ENCODE results near the gene AMDHD2. TPM values are rescaled to one million over a fixed set of nuclear protein-coding genes. Genes with fewer than 3 reads are reported as not detected.

The AMDHD2 gene
- total and polyA plus RNA-seq, 4 donors, result 7.5 to 25.3 (median 15.7) TPM

GRCh38 chr16:2482249-2482648, 37.9 kb upstream of the AMDHD2 start (continued):
- TF ChIP-seq, protein P1, sequence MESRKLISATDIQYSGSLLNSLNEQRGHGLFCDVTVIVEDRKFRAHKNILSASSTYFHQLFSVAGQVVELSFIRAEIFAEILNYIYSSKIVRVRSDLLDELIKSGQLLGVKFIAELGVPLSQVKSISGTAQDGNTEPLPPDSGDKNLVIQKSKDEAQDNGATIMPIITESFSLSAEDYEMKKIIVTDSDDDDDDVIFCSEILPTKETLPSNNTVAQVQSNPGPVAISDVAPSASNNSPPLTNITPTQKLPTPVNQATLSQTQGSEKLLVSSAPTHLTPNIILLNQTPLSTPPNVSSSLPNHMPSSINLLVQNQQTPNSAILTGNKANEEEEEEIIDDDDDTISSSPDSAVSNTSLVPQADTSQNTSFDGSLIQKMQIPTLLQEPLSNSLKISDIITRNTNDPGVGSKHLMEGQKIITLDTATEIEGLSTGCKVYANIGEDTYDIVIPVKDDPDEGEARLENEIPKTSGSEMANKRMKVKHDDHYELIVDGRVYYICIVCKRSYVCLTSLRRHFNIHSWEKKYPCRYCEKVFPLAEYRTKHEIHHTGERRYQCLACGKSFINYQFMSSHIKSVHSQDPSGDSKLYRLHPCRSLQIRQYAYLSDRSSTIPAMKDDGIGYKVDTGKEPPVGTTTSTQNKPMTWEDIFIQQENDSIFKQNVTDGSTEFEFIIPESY (IDR thresholded peaks at IDR 0.05), result no peak
- no peak for TF ChIP-seq HNF4G (IDR thresholded peaks at IDR 0.05)
- TF ChIP-seq NR2F2 (IDR thresholded peaks at IDR 0.05), result no peak
- TF ChIP-seq HNF4A (conservative IDR thresholded peaks at IDR 0.05), result no peak
- TF ChIP-seq JUND (IDR thresholded peaks at IDR 0.05), result no peak
- TF ChIP-seq FOXA2 (IDR thresholded peaks at IDR 0.05), result no peak
- TF ChIP-seq YY1 (IDR thresholded peaks at IDR 0.05), result no peak
- no peak for TF ChIP-seq EGR1 (IDR thresholded peaks at IDR 0.05; ENCODE audit: low read depth in 2 of 2)

- peaks cover 20 to 52% (median 31%) of the 10 kb centered on the region in 4 donors for H3K4me1 ChIP-seq (ENCODE audit: control insufficient read depth in 4 of 4, insufficient read depth in 4 of 4, low read length in 3 of 4)
- no peaks in the 10 kb centered on the region for H3K27me3 ChIP-seq (ENCODE audit: control insufficient read depth in 4 of 4, insufficient read depth in 4 of 4, low read length in 3 of 4)
- no peak overlapping the region for H3K4me3 ChIP-seq (ENCODE audit: low read depth in 1 of 3, low read length in 3 of 3)
- TF ChIP-seq REST (IDR thresholded peaks at IDR 0.05) (no peak), NR2F2 (IDR thresholded peaks at IDR 0.05) (no peak), GABPA (IDR thresholded peaks at IDR 0.05 in 1 of 2, conservative IDR thresholded peaks at IDR 0.05 in 1 of 2) (no peak), HNF4G (IDR thresholded peaks at IDR 0.05) (no peak), FOXA1 (IDR thresholded peaks at IDR 0.05) (no peak), ATF3 (IDR thresholded peaks at IDR 0.05) (no peak), RXRA (IDR thresholded peaks at IDR 0.05) (no peak), TAF1 (conservative IDR thresholded peaks at IDR 0.05) (no peak), FOXA2 (IDR thresholded peaks at IDR 0.05) (no peak), HNF4A (conservative IDR thresholded peaks at IDR 0.05) (no peak), JUND (IDR thresholded peaks at IDR 0.05) (no peak), YY1 (IDR thresholded peaks at IDR 0.05) (no peak), SP1 (IDR thresholded peaks at IDR 0.05) (no peak)
- TF ChIP-seq, protein P2, sequence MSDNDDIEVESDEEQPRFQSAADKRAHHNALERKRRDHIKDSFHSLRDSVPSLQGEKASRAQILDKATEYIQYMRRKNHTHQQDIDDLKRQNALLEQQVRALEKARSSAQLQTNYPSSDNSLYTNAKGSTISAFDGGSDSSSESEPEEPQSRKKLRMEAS (IDR thresholded peaks at IDR 0.05), result no peak
- H3K27ac ChIP-seq (ENCODE audit: low read depth in 1 of 2, low read length in 2 of 2), result no peak overlapping the region
- no peak overlapping the region for H3K9ac ChIP-seq (ENCODE audit: low read depth in 1 of 2, low read length in 2 of 2)
- no peaks in the 10 kb centered on the region for H3K36me3 ChIP-seq (ENCODE audit: control insufficient read depth in 4 of 4, insufficient read depth in 3 of 4, low read depth in 1 of 4, low read length in 3 of 4)
- DNase-seq (ENCODE audit: low spot score), result no peak
- WGBS, result 79% methylated on average over 32 of the region's 32 CpGs
- H3K9me3 ChIP-seq (ENCODE audit: control insufficient read depth in 4 of 4, low read length in 3 of 4), result no peaks in the 10 kb centered on the region
Observed at GRCh38 chr16:2482708-2483534, 37.2 kb upstream of the AMDHD2 start.

Data from liver (tissue), 9 donors.